GM19397 (cell line): ENCODE measurements around the gene DAB2IP.

Experiments
- ATAC-seq: cut with Tn5 transposase; IDR thresholded peaks from one replicate; pipeline ENCODE4 v1.9.1; 2021; ENCODE audit warnings: mild to moderate bottlenecking, moderate library complexity; ENCODE audit not compliant: unreplicated experiment

Gene DAB2IP

DNA sequence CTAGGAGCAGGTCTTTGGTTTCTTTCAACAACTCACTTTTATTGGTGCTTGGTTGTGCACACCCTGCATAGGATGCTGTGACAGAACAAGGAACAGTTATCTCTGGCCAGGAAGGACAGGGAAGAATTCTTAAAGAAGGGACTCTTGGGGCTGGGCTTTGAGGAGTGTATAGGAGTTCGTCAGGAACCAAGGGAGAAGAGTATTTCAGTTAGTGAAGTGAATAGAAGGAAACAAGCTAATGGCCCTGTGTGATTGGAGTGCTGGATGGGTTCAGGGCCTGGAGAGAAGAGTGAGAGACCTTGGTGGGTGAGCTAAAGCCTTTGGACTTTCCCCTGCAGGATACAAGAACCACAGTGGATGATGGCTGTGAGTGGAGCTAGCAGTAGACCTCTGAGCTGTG is 32.2 kb downstream of the DAB2IP start:
- no peak for ATAC-seq

GRCh38 chr9:121684381-121685145 is 33.1 kb downstream of the DAB2IP start:
- no peak for ATAC-seq

- no peak for ATAC-seq
Measured at GRCh38 chr9:121685146-121685794, 33.8 kb downstream of the DAB2IP start.

DNA sequence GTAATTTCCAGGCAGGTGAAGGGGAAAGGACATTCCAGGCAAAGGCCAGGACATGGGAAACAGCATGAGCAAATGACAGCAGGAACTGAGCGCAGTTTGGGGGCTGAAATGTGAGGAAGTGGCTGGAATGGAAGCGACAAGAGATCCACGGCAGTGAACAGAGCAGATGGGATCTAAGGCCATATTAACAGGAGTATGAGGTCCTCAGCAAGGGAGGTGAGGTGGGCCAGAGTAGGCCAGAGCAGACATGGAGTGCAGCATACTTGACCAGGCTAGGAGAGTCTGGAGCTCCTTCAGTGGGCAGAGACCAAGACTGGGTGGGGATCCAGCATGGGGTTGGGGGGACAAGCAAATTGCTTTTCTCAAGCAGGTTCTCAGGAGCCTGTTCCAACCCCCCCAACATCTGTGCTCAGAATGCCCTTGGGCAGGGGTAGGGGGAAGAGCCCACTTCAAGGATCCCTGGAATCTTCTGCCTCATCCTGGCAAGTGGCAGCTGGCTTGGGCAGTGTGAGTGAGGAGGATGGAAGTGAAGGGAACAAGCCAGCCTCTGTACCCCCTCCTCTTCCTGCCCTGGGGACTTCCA is 34.5 kb downstream of the DAB2IP start:
- no peak for ATAC-seq

GRCh38 chr9:121686930-121687541 is 35.6 kb downstream of the DAB2IP start:
- peak; percentile 67 for ATAC-seq

- ATAC-seq = no peak
Measured at GRCh38 chr9:121688146-121688680, 36.8 kb downstream of the DAB2IP start.

DNA sequence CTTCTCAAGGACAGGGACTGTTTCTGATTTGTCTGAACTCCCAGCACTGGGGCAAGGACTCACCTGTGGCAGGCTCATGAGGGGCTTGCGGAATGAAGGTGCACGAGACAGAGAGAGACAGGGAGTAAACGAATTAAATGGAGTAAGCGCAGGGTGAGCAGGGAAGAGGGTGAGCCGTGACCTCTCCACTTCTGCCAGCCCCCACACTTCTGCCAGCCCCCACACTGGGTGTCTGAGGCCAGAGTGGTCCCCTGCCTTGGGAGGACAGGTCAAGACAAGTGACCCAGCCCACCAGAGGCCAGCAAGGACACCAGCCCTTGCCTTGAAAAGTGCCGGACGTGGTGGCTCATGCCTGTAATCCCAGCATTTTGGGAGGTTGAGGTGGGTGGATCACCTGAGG is 37.2 kb downstream of the DAB2IP start:
- ATAC-seq = no peak

DNA sequence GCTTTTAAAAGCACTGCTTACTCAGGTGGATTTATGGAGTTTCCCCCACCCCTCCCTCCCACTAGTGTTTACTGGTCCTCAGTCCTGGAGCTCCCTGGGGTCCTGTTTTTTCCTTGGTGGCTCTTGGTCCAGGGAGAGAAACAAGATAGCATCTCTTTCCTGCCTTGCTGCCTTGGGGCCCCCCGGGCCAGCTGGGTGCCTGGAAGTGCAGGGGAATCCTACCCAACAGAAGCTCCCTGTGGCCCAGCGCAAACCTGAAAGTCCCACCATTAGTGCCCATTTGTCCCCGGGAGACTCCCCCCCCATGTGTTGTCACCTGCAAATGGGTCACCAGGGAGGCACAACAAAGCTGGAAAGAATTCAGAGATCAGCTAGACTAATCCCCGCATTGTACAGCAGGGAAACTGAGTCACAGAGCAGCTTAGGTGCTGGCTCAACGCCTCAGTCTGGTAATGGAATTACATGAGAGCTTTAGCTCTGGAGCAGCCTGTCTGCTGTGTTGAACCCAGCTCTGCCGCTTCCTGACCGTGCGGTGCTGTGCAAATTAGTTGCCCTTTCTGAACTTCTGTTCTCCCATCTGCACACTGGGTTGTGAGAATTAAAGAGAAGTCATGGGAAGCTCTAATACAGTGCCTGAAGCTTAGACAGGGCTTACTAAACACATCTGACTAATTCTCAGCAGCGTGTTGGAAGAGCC is 38.2 kb downstream of the DAB2IP start:
- no peak for ATAC-seq

GRCh38 chr9:121690316-121690715 is 38.9 kb downstream of the DAB2IP start:
- no peak for ATAC-seq

DNA sequence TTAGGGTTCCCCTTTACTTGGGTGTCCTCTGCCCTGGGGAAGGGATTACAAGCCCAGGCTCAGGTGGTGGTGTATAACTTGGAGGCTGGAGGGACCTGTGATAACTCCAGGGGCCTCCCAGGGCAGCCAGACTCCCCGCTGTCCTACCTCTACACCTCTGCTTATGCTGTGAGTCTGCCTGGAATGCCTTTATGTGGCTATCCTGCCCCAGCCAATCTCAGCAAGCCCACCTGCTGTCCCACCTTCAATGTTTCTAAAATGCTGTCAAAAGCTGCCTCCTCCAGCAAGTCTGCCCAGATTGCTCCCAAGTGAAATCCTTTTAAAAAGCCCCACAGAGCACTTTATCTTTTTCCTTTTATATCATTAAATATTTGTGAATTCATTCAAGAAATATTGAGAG is 39.3 kb downstream of the DAB2IP start:
- ATAC-seq = no peak

- no peak for ATAC-seq
Measured at GRCh38 chr9:121691890-121692289, 40.5 kb downstream of the DAB2IP start.

DNA sequence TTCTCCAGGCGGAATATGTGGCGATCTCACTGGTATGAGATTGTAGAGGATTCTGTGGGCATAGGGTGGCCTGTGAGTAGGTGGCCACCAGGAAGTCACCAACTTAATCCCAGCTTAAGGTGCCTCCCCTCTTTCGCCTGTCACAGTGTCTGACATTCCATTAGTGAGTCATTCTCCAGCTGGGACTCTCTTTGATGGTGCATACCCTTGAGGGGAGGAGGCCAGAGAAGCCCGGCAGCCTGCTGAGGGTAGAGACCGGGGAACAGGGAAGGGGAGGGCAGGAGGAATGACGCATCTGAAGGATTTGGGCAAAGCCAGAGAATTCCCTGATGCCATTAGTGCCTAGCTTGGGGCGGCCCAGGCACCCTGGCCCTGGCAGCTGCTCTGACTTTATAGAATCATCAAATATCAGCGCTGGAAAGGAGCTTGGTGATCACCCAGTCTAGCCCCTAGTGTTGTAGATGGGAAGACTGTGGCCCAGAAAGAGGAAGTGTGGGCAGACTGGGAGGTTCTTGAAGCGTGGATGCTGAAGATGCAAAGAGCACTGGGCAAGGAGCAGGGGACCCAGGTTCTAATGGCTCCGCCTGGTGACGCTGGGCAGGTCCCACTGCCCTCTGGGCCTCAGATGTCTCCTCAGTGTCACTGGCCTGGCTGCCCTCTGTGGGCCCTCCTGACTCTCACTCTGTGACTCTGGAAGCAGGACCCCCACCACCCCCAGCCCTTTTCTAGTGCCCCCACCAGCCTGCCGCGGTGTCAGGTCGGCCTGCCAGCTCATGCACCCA is 41.4 kb downstream of the DAB2IP start:
- no peak for ATAC-seq

DNA sequence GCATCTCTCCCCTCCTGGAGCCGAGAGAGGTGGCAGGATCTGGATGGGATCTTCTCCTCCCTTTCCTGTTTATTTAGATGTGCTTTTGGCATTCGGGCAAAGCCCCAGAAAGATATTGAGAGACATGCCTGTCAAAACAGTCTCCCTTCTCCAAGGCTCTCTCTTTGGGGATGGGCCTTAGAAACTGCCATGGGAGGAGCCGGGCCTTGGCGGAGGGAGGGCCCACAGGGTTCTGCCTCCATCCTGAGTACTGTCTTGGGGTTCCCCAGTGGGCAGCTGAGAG is 41.9 kb downstream of the DAB2IP start:
- ATAC-seq = no peak

GRCh38 chr9:121694001-121694400 is 42.6 kb downstream of the DAB2IP start:
- ATAC-seq = no peak

DNA sequence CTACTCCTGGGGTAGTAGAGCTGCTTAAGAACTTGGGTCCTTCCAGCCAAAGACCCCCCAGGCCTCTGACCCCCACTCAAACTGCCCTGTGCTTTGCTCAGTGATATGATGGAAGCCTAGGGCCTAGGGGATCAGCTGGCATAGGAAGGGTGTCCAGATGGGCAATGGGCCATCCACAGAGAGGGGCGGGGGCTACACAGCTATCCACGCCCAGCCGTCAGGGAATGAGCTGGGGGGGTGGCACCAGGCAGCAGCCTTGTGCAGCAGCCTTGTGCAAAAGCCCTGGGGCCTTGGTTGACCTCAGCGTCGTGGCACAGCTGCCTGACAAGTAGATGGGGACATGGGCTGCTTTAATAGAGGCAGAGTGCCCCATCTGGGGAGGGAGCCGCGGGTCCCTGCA is 43.2 kb downstream of the DAB2IP start:
- ATAC-seq = no peak

DNA sequence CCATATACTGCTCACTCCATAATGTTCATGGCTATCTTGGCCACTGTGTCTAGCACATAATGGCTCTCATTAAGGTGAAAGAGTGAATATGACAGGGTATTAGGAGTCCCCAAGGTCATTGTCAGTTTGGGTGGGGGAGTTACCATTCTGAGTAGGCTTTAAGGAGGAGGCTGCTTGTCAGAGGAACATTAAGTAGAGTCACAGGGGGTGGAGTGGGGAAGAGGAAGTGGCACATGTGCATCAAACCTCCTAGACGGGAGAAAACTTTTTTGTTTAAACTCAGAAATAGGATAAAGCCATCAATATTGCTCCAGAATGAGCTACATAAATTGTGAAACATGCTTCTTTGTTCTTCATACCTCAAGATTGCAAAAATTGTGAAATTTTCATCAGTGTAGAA is 45.5 kb downstream of the DAB2IP start:
- no peak for ATAC-seq

DNA sequence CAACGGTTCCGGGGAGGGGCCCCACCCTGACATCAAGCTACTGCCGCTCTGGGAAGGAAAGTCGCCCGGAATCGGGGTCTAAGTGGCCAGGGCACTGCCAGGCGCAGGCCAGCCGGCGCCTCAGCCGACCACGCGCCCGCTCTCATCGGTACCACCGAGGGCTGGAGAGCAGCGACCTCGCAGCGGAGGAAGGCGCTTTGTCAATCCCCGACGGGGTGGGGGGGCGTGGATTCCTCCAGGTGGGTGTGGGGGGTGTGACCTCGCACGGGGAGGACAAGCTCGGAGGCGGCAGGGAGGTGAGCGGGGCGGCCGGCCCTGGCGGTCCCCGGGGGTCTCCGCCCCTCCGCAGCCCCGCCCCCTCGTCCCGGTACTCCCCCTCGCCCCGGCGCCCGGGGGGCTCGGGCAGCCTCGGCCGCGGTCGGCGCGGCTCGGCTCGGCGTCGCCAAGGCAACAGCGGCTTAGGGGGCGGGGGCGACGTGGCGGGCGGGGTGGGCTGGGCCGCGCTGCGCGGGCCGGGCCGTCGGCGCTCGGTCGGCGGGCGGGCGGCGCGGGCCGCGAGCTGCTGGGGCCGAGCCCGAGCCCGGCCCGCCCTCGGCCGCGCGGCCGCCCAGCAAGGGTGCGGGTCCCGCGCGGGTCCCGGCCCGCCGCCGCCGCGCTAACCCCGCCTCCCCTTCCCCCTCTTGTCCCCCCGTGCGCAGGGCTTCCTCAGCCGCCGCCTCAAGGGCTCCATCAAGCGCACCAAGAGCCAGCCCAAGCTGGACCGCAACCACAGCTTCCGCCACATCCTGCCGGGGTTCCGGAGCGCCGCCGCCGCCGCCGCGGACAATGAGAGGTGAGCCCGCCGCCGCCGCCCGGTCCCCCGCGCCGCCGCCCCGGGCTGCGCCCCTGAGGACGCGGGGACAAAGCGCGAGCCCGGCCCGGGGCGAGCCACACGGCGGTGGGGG is 47.5 kb downstream of the DAB2IP start:
- peak; percentile 62 for ATAC-seq

DNA sequence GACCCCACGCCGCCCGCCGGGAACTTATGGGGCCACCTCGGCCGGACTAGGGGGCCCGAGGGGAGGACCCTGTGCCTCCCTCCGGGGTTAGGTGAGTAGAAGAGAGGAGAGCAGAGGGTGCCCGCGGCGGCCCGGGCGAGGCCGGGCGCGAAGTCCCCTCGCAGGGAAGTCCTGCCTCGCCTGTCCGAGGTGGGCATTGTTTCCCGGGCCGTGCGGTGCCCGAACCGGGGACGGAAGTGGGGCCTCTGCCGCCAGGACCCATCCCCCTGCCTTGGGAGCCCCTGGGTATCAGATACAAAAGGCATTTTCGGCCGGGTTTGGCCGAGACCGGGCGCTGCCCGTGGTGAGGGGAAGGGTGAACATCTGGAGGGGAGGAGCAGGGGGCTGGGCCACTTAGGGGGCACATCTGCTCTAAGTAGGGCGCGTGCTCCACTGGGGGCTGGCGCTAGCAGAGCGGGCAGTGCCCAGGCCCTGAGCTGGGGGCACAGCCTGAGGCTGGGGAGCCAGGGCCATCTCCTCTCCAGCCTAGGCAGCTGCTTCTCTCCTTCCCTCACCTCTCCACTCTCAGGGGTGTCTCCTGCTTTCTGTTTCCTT is 48.2 kb downstream of the DAB2IP start:
- ATAC-seq = peak; percentile 26
